HG03439 (cell line): Measurements from ENCODE around the gene EDEM2.
A peak's percentile ranks its signal among the peaks of the same experiment; 100 is the strongest.
"Not testable (repeated sequence)": the region's sequence is repeated elsewhere in the genome, so short reads cannot be mapped to it uniquely, and the experiment has no call there.

ENCODE experiments used
- ATAC-seq: cut with Tn5 transposase; IDR thresholded peaks from one replicate; pipeline ENCODE4 v1.9.1; 2021; ENCODE audit warnings: mild to moderate bottlenecking, moderate library complexity; ENCODE audit not compliant: unreplicated experiment

The EDEM2 gene

GRCh38 chr20:35146920-35147574 is at the start of gene EDEM2:
Gene EDEM2 (minus strand): TSS chr20:35147336. CDS start chr20:35147258, 78 bp downstream.
- ATAC-seq, result peak; percentile 87

GRCh38 chr20:35196313-35196712 is 49.2 kb upstream of the EDEM2 start:
- no peak for ATAC-seq

GRCh38 chr20:35193031-35193791 is 46.1 kb upstream of the EDEM2 start:
- ATAC-seq, result not testable (repeated sequence)

- no peak for ATAC-seq
These were observed 45.2 kb upstream of the EDEM2 start for GRCh38 chr20:35192118-35192872.

GRCh38 chr20:35191419-35192117 is 44.4 kb upstream of the EDEM2 start:
- ATAC-seq, result no peak

GRCh38 chr20:35190556-35190955 is 43.4 kb upstream of the EDEM2 start:
- no peak for ATAC-seq

GRCh38 chr20:35189223-35189622 is 42.1 kb upstream of the EDEM2 start:
- not testable (repeated sequence) for ATAC-seq

GRCh38 chr20:35187584-35188190 is 40.6 kb upstream of the EDEM2 start:
- ATAC-seq, result no peak

GRCh38 chr20:35186691-35187289 is 39.7 kb upstream of the EDEM2 start:
- not testable (repeated sequence) for ATAC-seq

GRCh38 chr20:35181731-35182130 is 34.6 kb upstream of the EDEM2 start:
- ATAC-seq, result no peak

GRCh38 chr20:35180266-35180665 is 33.1 kb upstream of the EDEM2 start:
- ATAC-seq, result no peak

- ATAC-seq, result no peak
These were observed 32.4 kb upstream of the EDEM2 start for GRCh38 chr20:35179292-35180212.

GRCh38 chr20:35176132-35176531 is 29.0 kb upstream of the EDEM2 start:
- no peak for ATAC-seq

GRCh38 chr20:35174458-35175216 is 27.5 kb upstream of the EDEM2 start:
- ATAC-seq, result no peak

GRCh38 chr20:35173576-35174192 is 26.5 kb upstream of the EDEM2 start:
- no peak for ATAC-seq

- no peak for ATAC-seq
These were observed 25.3 kb upstream of the EDEM2 start for GRCh38 chr20:35172434-35172806.

- ATAC-seq, result no peak
These were observed 24.8 kb upstream of the EDEM2 start, which contains the start of gene PROCR for GRCh38 chr20:35171753-35172433. Gene PROCR (plus strand): TSS chr20:35172072. CDS start chr20:35172155, 83 bp downstream.

- ATAC-seq, result no peak
These were observed 24.3 kb upstream of the EDEM2 start for GRCh38 chr20:35171438-35171752.
